ENCODE data around the gene PAK4. TPM values are rescaled to one million over a fixed set of nuclear protein-coding genes. Genes with fewer than 3 reads are reported as not detected.

The PAK4 gene
- total RNA-seq, 1 experiment from 2014 or later: 55.2 TPM

GRCh38 chr19:39155741-39156140, 30.2 kb downstream of the PAK4 start:
- ChIA-PET POLR2A (ENCODE audit: low non-redundant PET) (interaction anchor here (0.6 kb wide), 1 partner anchor 375 kb away, joined by 3 read pairs; no protein-coding TSS in a partner anchor), CTCF (no interaction called here)
- no TSS peak for BruUV-seq (replicated peaks)
- Histone ChIP-seq H3K27me3 (replicated peaks; ENCODE audit: insufficient read depth, low read depth, low read length, poor library complexity) (no peaks in the 10 kb centered on the region), H3K9me3 (ENCODE audit: low read depth, low read length, poor library complexity, severe bottlenecking) (no peaks in the 10 kb centered on the region), H3K4me3 (ENCODE audit: low read depth, low read length, poor library complexity, severe bottlenecking) (no peak overlapping the region), H3K36me3 (ENCODE audit: insufficient read depth, low read length, poor library complexity, severe bottlenecking) (no peaks in the 10 kb centered on the region), H3K4me1 (ENCODE audit: insufficient read depth, low read length, poor library complexity, severe bottlenecking) (no peaks in the 10 kb centered on the region), H3K27ac (ENCODE audit: low read depth, low read length, poor library complexity, severe bottlenecking) (no peak overlapping the region)
- intact Hi-C loops (cut with micrococcal nuclease; ENCODE audit: unreplicated experiment): no loop called here
- TF ChIP-seq EZH2 (IDR thresholded peaks at IDR 0.05; ENCODE audit: borderline replicate concordance, low read depth, low read length, poor library complexity, severe bottlenecking) (no peak), CTCF (conservative IDR thresholded peaks at IDR 0.05; ENCODE audit: low read depth, low read length) (no peak)
- no peak for DNase-seq (ENCODE audit: low spot score)

- H3K4me1 ChIP-seq (ENCODE audit: insufficient read depth, low read length, poor library complexity, severe bottlenecking): no peaks in the 10 kb centered on the region
- no peak for TF ChIP-seq EZH2 (IDR thresholded peaks at IDR 0.05; ENCODE audit: borderline replicate concordance, low read depth, low read length, poor library complexity, severe bottlenecking)
- TF ChIP-seq CTCF (conservative IDR thresholded peaks at IDR 0.05; ENCODE audit: low read depth, low read length): no peak
- DNase-seq (ENCODE audit: low spot score): no peak
- POLR2A ChIA-PET (ENCODE audit: low non-redundant PET): interaction anchor here (0.6 kb wide), 1 partner anchor 376 kb away, joined by 3 read pairs; no protein-coding TSS in a partner anchor
- CTCF ChIA-PET: no interaction called here
- H3K27ac ChIP-seq (ENCODE audit: low read depth, low read length, poor library complexity, severe bottlenecking): no peak overlapping the region
- H3K36me3 ChIP-seq (ENCODE audit: insufficient read depth, low read length, poor library complexity, severe bottlenecking): no peaks in the 10 kb centered on the region
- H3K4me3 ChIP-seq (ENCODE audit: low read depth, low read length, poor library complexity, severe bottlenecking): no peak overlapping the region
- BruUV-seq (replicated peaks): no TSS peak
- intact Hi-C loops (cut with micrococcal nuclease; ENCODE audit: unreplicated experiment): no loop called here
- no peaks in the 10 kb centered on the region for H3K9me3 ChIP-seq (ENCODE audit: low read depth, low read length, poor library complexity, severe bottlenecking)
- no peaks in the 10 kb centered on the region for H3K27me3 ChIP-seq (replicated peaks; ENCODE audit: insufficient read depth, low read depth, low read length, poor library complexity)
Observed at GRCh38 chr19:39156326-39157230, 31.0 kb downstream of the PAK4 start.

GRCh38 chr19:39157275-39157996, 31.9 kb downstream of the PAK4 start:
- H3K36me3 ChIP-seq (ENCODE audit: insufficient read depth, low read length, poor library complexity, severe bottlenecking): no peaks in the 10 kb centered on the region
- no peaks in the 10 kb centered on the region for H3K9me3 ChIP-seq (ENCODE audit: low read depth, low read length, poor library complexity, severe bottlenecking)
- H3K27me3 ChIP-seq (replicated peaks; ENCODE audit: insufficient read depth, low read depth, low read length, poor library complexity): no peaks in the 10 kb centered on the region
- DNase-seq (ENCODE audit: low spot score): no peak
- ChIA-PET POLR2A (ENCODE audit: low non-redundant PET) (no interaction called here), CTCF (no interaction called here)
- intact Hi-C loops (cut with micrococcal nuclease; ENCODE audit: unreplicated experiment): no loop called here
- BruUV-seq (replicated peaks): no TSS peak
- TF ChIP-seq CTCF (conservative IDR thresholded peaks at IDR 0.05; ENCODE audit: low read depth, low read length): no peak
- no peak for TF ChIP-seq EZH2 (IDR thresholded peaks at IDR 0.05; ENCODE audit: borderline replicate concordance, low read depth, low read length, poor library complexity, severe bottlenecking)
- no peak overlapping the region for H3K27ac ChIP-seq (ENCODE audit: low read depth, low read length, poor library complexity, severe bottlenecking)
- no peaks in the 10 kb centered on the region for H3K4me1 ChIP-seq (ENCODE audit: insufficient read depth, low read length, poor library complexity, severe bottlenecking)
- no peak overlapping the region for H3K4me3 ChIP-seq (ENCODE audit: low read depth, low read length, poor library complexity, severe bottlenecking)

Measured in A673 (cell line).